Activated naive CD8-positive, alpha-beta T cell treated with anti-CD3 and anti-CD28 coated beads for 36 hours (primary cell): Measurements from ENCODE around the gene PPHLN1. TPM values are rescaled to one million over a fixed set of nuclear protein-coding genes. Genes with fewer than 3 reads are reported as not detected.

Experiments used
- DNase-seq: peaks from one replicate; pipeline ENCODE4 v3.0.0; 2021
- H3K27ac Mint-ChIP-seq: one replicate; pipeline ENCODE4 v1.8.0; 2022; ENCODE audit warnings: mild to moderate bottlenecking, moderate library complexity, mixed read lengths
- H3K27me3 Mint-ChIP-seq: one replicate; pipeline ENCODE4 v1.8.0; 2022; ENCODE audit warnings: mild to moderate bottlenecking, mixed read lengths
- H3K36me3 Mint-ChIP-seq: one replicate; pipeline ENCODE4 v1.8.0; 2021; ENCODE audit warnings: mild to moderate bottlenecking, mixed read lengths
- H3K4me1 Mint-ChIP-seq: one replicate; pipeline ENCODE4 v1.8.0; 2021; ENCODE audit warnings: mixed read lengths
- H3K4me3 Mint-ChIP-seq: one replicate; pipeline ENCODE4 v1.8.0; 2022; ENCODE audit warnings: mild to moderate bottlenecking, moderate library complexity, mixed read lengths
- H3K9me3 Mint-ChIP-seq: one replicate; pipeline ENCODE4 v1.8.0; 2022; ENCODE audit warnings: mixed read lengths
- total RNA-seq, 2 experiments: library from RNA; stranded (reverse); gene quantifications; one replicate each; pipeline ENCODE4 v1.2.3, GENCODE V29; 2021

The PPHLN1 gene
- total RNA-seq, 2 experiments from 2014 or later: 81.2 to 81.6 TPM

DNA sequence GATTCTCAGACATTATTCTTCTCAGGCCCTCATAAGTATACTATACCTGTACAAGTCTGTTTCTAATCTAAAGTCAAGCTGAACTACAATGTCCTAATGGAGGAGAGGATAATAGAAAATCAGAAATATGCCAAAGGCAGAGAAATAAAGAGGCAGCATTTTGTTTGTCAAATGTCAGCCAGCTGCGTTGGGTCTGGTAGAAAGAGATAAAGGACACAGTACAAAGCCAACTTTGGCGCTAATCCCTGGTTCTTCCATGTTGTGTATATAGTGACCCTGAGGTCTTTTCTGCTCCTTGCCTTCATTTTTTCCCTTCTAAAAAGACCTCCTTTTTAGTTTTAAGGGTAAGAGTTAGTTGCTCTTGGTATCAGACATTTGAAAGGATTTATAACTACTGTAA, 160.4 kb downstream of the PPHLN1 start:
- Mint-ChIP-seq H3K9me3 (no peaks in the 10 kb centered on the region), H3K4me3 (no peak overlapping the region), H3K36me3 (no peaks in the 10 kb centered on the region), H3K27ac (no peak overlapping the region), H3K27me3 (peaks cover 59% of the 10 kb centered on the region), H3K4me1 (peaks cover 15% of the 10 kb centered on the region)
- no peak for DNase-seq

DNA sequence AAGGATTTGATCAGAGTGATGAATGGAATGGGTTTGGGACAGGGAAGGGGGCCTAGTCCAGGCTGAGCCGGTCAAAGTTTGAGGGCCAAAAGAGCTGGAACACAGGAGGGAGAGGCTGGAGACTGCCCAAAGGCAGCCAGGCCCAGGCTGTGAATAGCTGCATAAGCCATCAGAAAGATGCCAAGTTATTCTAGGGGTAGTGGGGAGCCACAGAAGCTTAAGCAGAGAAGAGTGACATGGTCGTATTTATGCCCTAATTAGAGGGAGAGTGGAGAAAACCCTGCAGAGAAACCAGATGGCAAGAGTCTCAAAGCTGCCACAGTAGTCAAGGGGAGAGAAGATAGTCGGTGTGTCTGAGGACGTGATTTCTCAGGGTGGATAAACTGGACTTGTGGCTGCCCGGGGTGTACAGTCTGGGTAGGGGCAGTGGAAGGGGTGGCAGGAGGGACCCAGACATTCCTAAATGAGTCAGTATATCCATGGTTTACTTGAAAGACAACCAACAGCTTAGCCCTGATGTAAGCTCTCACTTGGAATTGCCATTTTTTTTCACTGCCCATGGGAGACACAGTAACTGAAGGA, 164.4 kb downstream of the PPHLN1 start:
- H3K27me3 Mint-ChIP-seq: peaks cover 30% of the 10 kb centered on the region
- H3K4me1 Mint-ChIP-seq: no peaks in the 10 kb centered on the region
- no peak overlapping the region for H3K27ac Mint-ChIP-seq
- no peak overlapping the region for H3K4me3 Mint-ChIP-seq
- H3K9me3 Mint-ChIP-seq: no peaks in the 10 kb centered on the region
- DNase-seq: no peak
- H3K36me3 Mint-ChIP-seq: no peaks in the 10 kb centered on the region

Other genes starting within 250 kb of the PPHLN1 start
- gene GXYLT1, start 181.3 kb upstream of the PPHLN1 start, total RNA-seq: 1 to 10 TPM; 7.0 to 7.1 TPM
- gene YAF2, start 87.9 kb upstream of the PPHLN1 start, total RNA-seq: 10 to 100 TPM; 27.5 to 36.3 TPM
- gene ZCRB1, start 73 bp upstream of the PPHLN1 start, total RNA-seq: 10 to 100 TPM; 74.2 to 78.3 TPM